Stimulated activated CD4-positive, alpha-beta T cell treated with anti-CD3 and anti-CD28 coated beads, TNF-alpha, amount 100 ng/mL, for 24 hours (primary cell): Measurements from ENCODE around the gene GSAP.

Experiments used
- DNase-seq, 3 experiments: peaks; one replicate each; pipeline ENCODE4 v3.0.0-alpha.2; 2020; ENCODE audit warnings: low read depth in 3 of 3

Gene GSAP

DNA sequence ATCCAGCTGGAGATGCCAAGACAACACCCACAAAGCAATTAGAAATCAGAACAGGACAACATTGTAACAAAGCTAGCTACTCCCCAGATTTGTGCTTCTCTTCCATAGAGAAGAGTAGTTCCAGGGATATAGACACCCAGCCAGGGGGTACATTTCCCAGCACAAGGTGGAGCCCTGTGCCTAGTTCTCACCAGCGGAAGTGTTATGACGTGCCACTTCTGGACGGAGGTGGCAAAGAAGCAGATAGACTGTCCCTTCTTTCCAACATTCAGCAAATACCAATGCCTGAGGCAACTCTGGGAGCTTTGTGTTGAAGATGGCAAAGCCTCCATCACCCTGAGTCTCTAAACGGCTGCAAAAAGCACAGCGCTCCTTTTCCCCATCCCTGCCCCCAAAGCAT lies 23.4 kb upstream of the GSAP start:
- DNase-seq, result no peak

GRCh38 chr7:77438131-77438530 lies 22.0 kb upstream of the GSAP start:
- no peak for DNase-seq

- no peak for DNase-seq
Measured at GRCh38 chr7:77434570-77435275, 18.6 kb upstream of the GSAP start.

GRCh38 chr7:77433901-77434300 lies 17.8 kb upstream of the GSAP start:
- no peak for DNase-seq

GRCh38 chr7:77430927-77431326 lies 14.8 kb upstream of the GSAP start:
- DNase-seq, result no peak

DNA sequence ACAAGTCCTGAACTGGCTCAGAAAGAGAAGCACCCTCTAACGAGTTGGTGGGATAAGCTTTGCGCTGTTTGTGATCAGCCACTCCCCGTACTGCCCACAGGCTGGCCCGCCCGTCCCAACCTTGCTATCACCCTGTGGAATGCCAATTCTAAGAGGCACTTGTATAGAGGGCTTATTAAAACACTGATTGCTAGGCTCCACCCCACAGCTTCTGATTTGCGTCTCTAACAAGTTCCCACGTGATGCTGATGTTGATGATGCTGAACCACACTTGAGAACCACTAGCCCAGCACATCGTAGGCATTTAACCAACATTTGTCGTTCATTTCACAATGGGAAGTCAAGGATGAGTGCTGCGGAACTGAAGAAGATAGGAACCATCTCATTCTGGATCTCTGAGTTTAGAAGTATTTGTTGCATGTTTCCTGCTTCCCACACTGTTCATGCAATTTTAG lies 12.7 kb upstream of the GSAP start:
- no peak for DNase-seq

GRCh38 chr7:77427996-77428603 lies 12.0 kb upstream of the GSAP start:
- no peak for DNase-seq

- DNase-seq, result no peak
Measured at GRCh38 chr7:77426521-77427051, 10.4 kb upstream of the GSAP start.

DNA sequence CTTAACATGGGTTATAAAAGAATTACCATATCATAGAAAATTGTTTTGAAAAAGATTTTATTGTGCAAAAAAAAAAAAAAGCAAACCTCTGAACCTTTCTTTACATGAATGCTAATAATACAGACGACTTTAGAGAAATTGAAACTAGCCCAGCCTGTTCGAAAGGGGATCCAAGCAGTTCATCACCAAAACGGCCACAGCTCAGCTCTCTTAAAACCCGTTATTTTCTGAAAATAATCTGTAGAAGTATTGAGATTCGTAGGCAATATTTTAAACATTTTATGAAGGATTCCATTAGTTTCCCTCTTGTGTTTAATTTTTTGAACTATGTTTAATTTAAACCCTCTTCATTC lies 9.9 kb upstream of the GSAP start:
- no peak for DNase-seq

GRCh38 chr7:77425101-77426051 lies 9.2 kb upstream of the GSAP start:
- DNase-seq, result no peak

DNA sequence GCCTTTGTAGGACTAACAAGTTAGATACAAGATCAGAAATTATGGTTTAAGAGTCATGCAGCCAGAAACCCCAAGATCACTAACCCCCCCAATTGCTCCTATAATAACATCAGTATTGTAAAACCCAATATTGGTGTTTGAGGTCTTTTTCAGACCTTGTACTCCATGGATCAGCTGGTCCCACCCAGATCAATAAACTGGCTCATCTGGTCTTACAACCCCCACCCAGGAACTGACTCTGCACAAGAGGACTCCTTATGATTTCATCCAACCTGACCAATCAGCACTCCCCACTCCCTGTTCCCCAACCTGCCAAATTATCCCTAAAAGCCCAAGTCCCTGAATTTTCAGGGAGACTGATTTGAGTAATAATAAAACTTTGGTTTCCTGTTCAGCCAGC lies 6.4 kb upstream of the GSAP start:
- no peak for DNase-seq

DNA sequence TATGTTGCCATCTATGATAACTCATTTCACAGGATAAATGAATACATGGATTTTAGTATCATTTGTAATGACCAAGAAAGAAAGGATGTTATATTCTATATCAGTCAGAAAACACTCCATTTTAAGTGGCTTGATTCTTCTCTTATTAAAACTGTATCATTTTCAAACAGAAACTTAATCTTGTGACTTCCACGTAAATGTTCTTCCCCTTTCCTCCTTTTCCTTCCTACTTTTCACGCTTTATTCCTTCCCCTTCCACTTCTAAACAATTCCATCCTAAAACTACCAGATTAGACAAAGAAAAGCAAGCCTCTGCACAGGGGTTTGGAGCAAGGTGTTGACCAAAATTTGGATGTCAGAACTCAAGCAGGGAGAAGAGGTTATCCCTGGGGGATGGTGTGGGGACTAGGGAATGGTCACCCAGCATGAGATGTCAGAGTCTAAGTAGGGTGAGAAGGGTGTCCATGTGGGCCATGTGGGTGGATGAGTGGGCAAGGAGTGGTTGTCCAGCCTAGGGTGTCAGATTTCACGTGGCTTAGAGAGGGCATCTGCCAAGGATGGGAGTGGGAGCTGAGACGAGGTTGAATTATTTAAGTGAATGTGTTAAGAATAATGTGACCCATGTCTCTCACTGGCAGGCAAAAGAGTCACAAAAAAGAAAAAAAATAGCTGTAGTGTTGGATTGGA lies 5.0 kb upstream of the GSAP start:
- no peak for DNase-seq

DNA sequence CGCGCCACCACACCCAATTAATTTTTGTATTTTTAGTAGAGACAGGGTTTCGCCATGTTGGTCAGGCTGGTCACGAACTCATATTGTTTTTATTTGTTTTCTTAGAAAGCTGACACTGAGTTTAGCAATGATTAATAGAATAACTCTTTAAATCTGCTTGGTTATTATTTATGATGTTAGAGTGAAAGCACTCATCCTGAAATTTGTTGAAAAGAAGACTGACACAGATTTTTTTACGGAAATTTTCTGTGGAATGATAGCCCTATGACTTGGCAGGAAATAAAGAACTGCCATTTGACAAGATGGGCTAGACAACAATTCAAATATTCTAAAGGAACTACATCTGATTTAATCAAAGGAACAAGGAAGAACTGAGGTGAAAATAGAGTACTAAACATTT lies 4.3 kb upstream of the GSAP start:
- no peak for DNase-seq

DNA sequence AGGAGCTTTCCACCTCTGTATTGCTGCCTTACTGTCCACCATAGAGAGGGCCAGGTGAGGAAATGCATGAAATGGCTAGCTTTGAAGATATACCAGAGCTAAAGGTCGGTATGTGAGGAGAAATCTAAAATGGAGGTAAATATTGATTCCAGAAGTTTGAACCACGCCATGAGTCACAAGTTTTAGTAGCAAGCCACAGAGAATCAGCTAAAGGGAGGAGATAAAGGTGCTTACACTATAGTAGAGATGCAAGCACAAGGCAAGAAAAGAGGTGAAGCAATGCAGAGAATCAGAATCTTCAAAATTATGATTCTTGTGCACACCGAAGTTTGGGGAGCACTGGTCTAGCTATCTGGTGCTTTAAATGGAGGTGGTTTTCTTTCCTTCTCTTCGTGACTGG lies 3.0 kb upstream of the GSAP start:
- no peak for DNase-seq

- no peak for DNase-seq
Measured at GRCh38 chr7:77417801-77418200, 1.7 kb upstream of the GSAP start.

- no peak for DNase-seq
Measured at GRCh38 chr7:77416621-77417371, 647 bp upstream of the GSAP start.

DNA sequence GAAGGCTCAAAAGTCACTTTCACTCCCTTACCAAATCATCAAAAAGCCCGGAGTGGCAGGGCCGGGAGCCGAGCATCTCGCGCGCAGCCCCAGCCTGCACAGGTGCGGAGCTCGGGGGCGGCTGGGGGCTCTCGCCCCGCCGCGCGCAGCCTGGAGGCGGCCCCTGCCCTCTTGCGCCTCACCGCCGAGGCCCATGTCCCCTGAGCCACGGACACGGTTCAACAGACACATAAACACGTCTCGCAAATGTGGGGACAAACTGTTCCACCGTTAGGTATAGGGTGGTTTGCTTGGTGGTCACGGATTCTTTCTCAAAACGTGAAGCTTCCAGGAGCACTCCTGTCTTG lies 700 bp downstream of the GSAP start:
- no peak for DNase-seq

DNA sequence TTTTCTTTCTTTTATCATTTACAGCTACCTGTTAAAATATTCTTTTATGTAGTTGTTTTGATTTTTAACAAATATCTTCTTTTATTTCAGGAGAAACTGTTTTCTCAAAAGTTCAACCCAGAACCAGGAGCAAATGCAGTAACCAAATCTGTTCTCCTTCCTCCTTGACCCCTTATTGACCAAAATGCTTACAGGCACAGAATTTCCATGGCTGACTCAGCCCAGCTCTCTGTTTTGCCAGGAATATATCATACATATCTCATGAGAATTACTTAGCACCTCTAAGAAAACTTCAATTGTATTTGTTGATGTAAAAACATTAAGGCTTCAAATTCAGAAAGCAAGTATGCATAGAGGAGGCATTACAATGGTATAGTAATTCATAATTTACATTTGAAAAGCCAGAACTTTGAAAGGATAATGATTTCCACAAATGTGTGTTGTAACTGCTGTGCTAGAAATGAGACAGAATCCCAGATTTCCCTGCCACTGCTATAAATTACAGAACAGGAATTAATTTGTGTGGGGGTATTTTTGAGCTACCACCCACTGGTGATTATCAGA lies 2.2 kb downstream of the GSAP start:
- DNase-seq, result no peak

DNA sequence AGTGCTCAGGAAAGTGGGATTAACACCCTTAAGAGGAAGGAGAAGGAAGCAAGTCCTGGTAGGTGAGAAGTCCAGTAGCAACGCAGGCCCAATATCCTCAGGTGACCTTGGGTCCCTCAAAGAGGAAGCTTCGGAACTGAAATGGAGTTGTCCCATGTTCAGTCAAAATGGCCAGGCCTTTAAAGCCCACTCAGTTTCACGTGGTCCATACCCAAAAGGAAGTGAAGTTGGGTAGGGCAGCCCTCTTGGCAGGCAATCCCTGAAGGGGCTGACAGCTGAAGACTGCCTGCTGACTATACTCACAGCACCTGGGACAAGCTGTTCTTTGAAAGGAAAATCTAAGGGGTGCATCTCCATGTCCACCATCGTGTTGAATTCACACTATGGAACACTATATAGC lies 3.0 kb downstream of the GSAP start:
- no peak for DNase-seq

DNA sequence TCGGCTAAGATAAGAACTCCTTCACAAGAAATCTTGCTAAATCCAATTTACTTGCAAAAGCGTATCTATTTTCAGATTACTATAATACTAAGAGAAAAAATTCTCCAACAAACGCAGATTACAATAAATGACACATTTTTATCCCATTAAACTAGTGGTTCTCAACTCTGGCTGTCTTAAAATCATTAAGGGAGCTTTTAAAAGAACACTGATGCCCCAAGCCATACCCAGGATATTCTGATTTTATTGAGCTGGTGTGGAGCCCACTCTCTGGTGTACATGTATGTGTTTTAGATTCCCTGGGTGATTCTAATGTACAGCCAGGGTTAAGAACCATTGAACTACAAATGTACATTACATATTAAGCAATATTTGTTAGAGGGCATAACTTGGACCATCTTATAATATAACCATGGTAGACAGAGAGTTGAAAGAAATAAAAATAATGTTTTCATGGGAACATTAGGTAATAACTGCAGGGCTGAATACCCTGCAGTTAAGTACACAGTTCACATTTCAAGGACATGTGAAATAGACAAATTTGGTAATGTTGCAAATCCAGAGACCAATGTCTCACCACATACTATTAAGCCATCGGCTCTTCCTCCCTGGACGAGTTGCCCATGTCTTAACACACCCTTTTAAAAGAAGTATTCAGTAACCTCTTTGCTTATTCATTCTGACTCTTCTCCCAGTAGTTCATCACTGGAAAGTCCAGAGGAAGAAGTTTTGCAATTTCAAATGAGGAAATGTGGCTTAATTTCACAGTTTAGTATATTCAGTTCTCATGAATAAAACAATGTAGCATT lies 6.2 kb downstream of the GSAP start:
- no peak for DNase-seq
